ENCODE data around the gene SMOC2.

Gene SMOC2

GRCh38 chr6:168494726-168495125 is 53.7 kb downstream of the SMOC2 start:
- DNase-seq, result no peak

DNA sequence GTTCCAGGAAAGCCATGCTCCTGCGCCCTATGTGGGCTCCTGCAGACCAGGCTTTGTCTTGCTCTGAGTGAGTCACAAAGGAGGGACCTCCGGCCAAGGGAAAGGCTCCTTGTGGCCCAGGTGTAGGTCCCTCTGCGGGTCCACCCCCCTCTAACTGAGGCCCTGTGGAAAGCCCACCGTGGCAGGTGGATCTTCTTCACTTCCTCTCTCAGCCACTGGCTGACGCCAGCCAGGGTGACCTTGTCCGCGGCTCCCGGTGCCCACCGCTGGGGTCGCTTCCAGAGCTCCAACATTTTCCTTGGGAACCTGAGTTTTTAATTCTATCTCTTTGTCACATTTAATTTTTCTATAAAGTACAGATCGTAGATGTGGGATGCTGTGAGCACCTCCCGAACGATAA is 54.1 kb downstream of the SMOC2 start:
- DNase-seq, result no peak

- no peak for DNase-seq
These were observed 54.7 kb downstream of the SMOC2 start for GRCh38 chr6:168495636-168496035.

DNA sequence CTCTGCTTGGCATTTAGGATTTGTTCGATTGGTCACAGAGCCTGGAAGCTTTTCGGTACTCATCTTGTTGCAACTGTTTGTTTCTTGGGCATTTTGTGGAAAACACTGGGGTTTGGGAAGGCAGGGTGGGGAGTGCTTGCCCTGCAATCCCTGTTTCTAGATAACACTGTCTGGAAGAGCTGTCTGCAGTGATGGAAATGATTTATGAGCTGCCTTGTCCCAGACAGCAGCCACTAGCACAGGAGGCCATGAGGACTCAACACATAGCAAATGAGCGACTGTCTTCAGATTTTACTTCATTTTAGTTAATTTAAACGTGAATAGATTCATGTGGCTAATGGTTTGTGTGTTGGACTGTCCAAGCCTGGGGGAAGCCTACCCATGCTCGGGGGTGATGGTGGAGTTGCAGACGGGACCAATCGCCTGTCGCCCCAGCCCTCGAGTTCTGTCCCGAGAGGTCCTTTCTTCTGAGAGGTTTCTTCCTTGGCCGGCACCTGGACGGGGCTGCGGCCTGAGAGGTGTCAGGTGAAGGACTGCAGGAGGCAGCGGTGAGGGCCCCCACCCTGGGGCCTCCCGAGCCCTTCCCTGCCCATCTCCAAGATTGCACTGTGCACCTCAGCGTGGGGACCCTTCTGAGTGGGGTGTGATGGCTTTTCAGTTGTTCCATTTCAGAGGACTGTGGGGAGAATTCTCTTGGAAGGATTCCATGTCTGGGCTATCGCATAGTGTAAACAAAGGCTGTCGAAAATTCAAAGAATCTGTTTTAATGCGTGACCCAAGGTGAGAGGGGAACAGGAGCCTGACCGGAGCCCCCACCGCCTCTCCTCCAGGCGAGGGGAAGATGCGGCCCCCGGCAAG is 55.4 kb downstream of the SMOC2 start:
- no peak for DNase-seq

DNA sequence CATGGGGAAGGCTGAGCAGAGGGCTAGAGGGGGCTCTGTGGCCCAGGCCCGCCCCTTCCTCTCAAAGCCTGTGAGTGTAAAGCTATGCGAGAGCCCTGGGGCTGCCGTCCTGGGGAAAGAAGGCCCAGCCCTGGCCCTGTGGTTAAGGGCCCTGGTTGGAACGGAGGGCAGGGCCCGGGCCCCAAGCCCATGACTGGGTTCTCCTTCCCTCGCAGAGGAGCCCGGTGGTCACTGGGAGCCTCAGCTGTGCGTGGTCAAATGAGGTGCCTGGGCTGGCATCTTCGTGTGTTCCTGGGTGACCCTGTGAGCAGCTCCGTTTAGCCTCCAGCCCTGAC is 56.0 kb downstream of the SMOC2 start:
- no peak for DNase-seq

- DNase-seq, result no peak
These were observed 56.4 kb downstream of the SMOC2 start for GRCh38 chr6:168497381-168497780.

- no peak for DNase-seq
These were observed 57.3 kb downstream of the SMOC2 start for GRCh38 chr6:168498161-168498843.

DNA sequence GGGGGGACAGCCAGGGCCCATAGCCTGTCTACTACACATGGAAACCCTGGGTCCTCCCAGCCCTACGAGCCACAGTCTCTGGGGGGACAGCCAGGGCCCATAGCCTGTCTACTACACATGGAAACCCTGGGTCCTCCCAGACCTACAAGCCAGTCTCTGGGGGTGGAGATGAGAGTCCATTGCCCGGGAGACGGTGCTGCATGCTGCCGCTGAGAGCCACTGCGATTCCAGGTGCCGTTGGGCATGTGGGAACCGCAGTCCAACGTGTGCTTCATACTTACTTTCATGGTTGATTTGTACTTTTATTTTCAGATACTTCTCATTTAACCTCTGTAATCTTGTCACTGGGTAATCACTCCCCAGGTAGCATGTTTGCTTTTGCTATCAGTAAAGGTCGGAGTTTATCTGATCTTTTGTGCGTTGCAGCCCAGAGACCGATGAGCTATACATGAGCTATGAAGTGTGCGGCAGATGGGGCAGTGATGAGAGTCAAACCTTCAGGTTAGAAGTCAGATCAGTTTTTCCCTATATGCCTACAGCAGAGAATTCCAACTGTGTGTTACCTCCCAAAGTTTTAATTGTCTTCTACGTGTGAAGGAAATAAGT is 58.2 kb downstream of the SMOC2 start:
- DNase-seq, result no peak

DNA sequence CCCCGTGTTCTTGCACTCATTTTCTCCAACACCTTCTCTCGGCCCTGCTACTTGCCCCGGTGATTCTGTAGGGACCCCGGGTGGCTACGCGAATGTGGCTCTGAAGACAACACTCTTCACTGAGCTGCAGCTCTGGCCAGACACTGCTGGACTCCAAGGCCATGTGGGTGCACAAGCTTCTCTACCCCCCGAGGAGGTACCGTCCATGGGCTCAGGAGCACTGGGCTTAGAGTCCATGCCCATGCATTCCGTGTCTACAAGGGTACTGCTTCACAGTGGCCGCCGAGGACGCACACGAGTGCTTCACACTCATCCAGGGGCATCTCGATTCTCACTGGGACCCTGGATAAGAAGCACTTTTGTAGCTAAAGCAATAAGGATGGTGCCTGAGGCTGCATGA is 59.5 kb downstream of the SMOC2 start:
- DNase-seq, result no peak

GRCh38 chr6:168501561-168501960 is 60.6 kb downstream of the SMOC2 start:
- DNase-seq, result no peak

- no peak for DNase-seq
These were observed 63.4 kb downstream of the SMOC2 start for GRCh38 chr6:168504366-168504765.

- DNase-seq, result no peak
These were observed 65.5 kb downstream of the SMOC2 start for GRCh38 chr6:168506460-168506859.

- DNase-seq, result no peak
These were observed 66.3 kb downstream of the SMOC2 start for GRCh38 chr6:168507297-168507696.

GRCh38 chr6:168507730-168508129 is 66.7 kb downstream of the SMOC2 start:
- DNase-seq, result no peak

DNA sequence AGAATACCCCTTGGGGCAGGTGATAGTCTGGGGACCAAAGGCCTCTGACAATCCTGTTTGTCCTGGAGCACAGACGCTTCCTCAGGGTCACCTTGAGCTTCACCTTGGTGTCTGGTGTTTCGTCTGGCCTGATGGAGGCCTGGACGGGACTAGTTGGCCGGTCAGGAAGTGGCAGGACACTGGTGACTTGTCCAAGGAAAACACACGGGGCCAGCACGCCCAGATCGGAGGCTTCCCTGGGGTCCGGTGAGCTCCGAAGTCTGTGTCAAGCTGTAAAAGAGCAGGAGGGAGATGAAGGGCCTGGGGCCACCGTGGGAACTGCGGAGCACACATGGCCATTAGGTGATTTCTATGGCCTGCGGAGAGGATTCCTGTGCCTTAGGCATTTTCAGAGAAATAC is 67.9 kb downstream of the SMOC2 start:
- DNase-seq, result no peak

DNA sequence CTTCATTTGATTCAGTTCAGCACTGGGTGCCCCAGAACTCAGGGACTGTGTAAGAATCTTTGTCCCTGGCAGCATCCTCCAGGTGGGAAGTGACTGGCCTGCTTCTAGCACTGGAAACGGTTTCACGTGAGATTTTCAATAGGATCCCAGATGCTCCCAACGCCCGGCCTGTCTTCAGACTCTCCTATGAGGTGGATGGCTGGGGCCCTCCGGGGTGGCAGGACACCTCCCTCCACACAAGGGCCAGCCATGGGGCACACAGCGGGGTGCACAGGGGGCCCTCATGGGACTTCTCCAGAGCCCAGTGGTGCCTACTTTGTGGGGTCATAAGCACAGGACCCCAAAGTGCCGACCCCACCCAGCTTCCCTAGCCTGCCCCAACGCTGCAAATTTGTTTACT is 72.8 kb downstream of the SMOC2 start:
- DNase-seq, result no peak

DNA sequence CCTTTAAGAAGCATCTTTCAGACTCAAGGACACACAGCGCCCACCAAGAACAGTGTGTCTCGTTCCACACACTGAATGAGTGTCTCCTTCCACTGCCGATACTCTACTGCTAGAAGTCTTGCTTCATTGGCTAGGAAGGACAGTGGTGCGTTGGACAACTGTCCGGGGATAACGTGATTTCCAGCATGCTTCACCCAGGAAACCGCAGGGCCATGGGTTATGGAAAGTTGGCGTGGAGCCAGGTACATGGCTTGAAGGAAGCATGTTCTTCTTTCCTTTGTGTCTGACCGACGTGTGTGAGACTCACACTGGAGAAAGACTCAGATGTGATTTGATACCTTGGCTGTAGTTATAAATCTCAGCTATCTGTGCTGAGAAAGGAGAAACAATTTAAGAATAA is 73.2 kb downstream of the SMOC2 start:
- no peak for DNase-seq

DNA sequence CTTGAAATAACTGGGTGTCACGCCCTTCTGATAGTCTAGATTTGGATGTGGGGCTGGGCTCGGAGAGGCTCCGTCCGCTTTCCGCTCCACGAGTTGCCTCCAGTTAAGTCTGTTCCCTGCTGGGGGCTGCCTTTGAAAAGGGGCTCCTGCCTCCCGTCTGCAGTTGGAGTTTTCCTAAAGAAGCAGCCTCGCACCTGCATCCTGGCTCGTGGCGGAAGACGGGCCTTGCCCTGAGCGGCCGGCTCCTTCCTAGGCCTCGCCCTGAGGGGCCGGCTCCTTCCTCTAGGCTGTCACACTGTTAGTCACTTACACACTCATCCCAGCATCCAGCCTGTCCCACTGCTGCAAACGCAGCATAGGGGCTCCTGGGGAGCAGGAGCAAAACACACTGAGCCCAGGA is 74.4 kb downstream of the SMOC2 start:
- DNase-seq, result no peak

DNA sequence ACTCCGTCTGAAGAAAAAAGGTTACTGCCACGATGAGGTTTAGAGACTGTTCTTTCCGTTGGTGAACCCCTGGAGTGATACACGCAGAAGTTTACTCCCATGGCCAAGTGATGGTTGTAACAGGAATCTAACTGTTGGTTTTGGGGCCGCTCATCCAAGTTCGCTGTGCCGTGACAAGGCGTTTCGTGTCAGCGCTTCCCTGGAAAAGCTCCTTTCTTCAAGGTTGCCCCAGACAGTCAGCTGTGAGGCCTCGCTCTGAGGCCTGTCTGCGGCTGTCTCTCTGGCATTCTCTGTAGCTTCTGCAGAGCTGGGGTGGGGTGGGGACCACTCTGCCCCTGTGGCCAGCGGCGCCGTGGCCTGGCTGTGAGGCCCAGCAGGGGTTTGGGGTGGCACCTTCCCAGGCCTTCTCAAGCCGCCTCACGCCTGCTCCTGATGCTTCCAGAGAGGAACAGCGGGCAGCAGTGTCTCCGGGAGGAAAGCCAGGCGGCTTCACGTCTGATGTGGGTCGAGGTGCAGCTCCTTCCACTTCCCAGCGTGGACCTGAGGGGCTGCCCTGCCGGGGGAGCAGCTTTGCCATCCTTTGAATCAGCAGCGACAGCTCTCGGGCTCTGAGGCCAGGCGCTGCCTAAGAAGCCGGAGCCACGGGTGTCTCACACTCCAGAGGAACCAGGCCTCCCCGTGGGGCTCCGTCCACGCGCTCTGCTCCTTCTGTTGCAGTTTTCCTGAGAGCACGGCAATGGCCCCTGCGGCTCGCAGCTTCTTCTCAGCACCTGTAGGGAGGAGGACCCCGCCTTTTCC is 76.2 kb downstream of the SMOC2 start:
- DNase-seq, result no peak

DNA sequence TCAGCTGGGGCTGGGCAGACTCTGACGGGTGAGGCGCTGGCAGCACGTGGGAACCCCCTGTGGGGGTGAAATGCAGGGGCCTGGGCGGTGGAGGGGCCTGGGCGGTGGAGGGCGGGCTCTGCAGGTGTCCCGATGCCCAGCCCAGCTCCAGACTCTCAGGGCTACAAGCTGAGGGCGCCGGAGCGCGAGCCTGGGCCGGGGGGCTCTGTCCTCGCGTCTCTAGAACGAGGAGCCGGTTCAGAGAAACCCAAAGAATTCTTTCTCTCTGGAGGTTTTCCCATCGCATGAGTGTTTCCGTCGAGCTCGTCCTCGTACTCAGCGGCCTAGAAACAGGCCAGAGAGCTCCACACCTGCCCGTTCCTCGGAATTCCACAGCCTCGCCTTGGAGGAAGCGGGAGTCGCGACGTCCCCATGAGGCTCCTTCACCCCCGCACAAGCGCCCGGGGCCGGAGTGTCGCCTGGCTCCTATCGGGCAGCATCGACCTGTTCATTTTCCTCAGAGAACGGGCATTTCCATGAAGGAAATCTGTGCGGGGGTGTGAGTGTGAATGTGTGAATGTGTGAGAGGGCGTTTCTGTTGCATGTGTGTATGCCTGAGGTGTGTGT is 76.9 kb downstream of the SMOC2 start:
- no peak for DNase-seq

GRCh38 chr6:168518348-168518745 is 77.4 kb downstream of the SMOC2 start:
- no peak for DNase-seq

- no peak for DNase-seq
These were observed 77.9 kb downstream of the SMOC2 start for GRCh38 chr6:168518867-168519266.

DNA sequence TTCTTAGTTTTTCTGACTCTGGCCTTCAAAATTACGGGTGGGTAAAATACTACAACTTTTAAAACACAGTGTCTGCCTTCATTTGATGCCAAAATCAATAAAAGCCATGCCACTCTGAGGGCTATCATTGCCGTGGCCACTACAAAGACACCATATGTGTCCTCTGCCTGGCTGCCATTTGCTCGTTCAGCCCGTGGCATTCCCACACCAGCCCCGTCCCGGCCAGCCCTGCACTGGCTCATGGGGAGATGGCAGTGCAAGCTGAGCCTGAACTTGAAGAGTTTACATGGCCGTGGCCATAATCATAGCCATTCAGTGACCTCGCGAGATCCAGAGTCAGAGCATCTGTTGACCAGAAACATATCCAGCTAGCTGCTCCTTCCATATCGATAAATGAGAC is 79.2 kb downstream of the SMOC2 start:
- no peak for DNase-seq
